Epithelial cell of proximal tubule (primary cell): Measurements from ENCODE around the gene PCK1. TPM values are rescaled to one million over a fixed set of nuclear protein-coding genes. Genes with fewer than 3 reads are reported as not detected.

Experiments
- DNase-seq: peaks from one replicate; pipeline ENCODE4 v3.0.0-alpha.2; 2011; ENCODE audit warnings: low read depth
- H3K4me3 ChIP-seq: 2 replicates; pipeline ENCODE4 v1.5.1; 2011; ENCODE audit warnings: low read depth, mild to moderate bottlenecking, low read length
- total RNA-seq: library from RNA; depleted of rRNA; stranded (reverse); fragments of >200 nt; gene quantifications from 2 replicates; pipeline ENCODE4 v1.2.3, GENCODE V29; 2015
- TF ChIP-seq, protein P1 (sequence below): conservative IDR thresholded peaks from 2 replicates; pipeline ENCODE4 v1.5.1; 2012; ENCODE audit warnings: low read depth, mild to moderate bottlenecking, low read length

Gene PCK1
- total RNA-seq, 1 donor from 2014 or later = not detected

DNA sequence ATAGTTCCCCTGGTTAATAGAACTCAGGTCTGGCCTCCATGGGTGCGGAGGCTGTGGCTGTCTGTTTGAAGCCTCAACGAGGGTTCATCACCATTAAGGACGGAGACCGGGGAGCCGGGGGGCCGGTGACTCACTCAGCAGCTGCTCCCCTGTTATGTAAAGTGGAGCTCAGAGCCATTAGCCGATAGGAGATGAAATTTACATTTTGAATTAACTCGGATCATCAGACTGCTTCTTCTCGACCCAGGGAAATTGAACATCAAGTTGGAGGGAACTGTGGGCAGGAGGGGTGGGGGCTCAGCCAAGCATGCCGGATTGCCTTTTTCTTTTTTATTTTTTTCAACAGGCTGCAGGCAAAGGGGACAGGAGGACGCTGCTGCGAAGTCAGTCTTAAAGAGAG is 12.3 kb downstream of the PCK1 start:
- TF ChIP-seq, protein P1, sequence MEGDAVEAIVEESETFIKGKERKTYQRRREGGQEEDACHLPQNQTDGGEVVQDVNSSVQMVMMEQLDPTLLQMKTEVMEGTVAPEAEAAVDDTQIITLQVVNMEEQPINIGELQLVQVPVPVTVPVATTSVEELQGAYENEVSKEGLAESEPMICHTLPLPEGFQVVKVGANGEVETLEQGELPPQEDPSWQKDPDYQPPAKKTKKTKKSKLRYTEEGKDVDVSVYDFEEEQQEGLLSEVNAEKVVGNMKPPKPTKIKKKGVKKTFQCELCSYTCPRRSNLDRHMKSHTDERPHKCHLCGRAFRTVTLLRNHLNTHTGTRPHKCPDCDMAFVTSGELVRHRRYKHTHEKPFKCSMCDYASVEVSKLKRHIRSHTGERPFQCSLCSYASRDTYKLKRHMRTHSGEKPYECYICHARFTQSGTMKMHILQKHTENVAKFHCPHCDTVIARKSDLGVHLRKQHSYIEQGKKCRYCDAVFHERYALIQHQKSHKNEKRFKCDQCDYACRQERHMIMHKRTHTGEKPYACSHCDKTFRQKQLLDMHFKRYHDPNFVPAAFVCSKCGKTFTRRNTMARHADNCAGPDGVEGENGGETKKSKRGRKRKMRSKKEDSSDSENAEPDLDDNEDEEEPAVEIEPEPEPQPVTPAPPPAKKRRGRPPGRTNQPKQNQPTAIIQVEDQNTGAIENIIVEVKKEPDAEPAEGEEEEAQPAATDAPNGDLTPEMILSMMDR = no peak
- no peak overlapping the region for H3K4me3 ChIP-seq
- no peak for DNase-seq

DNA sequence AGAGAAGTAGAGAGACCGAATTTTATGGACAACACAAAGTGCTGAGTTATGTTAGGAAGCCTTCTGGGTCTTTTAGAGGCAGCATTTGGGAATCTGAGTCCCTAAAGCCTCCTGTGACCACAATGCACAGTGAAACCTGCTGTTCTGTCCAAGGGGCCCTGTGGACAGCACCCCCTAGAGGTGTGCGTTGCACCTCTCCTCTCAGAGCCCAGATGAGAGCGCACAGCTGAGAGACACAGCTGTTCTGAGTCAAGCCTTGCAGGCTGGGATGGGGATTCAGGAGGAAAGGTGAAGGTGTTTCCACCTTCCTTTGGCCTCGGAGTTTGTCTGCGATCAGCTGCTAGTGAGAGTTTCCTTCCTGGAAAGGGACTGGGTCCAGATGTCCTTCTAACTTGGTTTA is 13.0 kb downstream of the PCK1 start:
- H3K4me3 ChIP-seq = no peak overlapping the region
- no peak for DNase-seq
- TF ChIP-seq, protein P1 = peak; percentile 37

DNA sequence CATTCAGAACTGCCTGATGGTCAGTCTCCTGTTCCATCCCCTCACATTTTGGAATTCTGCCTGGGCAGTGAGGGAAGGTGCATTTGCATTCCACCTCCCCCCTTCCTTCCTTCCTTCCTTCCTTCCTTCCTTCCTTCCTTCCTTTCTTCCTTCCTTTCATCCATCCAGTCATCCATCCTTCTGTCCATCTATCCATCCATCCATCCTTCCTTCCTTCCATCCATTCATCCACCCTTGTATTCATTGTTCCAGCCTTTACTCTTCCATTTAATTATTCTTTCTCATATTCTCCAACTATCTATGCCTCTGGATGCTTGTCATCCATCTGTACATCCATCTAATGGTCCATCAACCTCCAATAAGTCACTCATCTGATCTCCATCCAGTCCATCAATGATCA is 14.0 kb downstream of the PCK1 start:
- no peak for DNase-seq
- H3K4me3 ChIP-seq = no peak overlapping the region

DNA sequence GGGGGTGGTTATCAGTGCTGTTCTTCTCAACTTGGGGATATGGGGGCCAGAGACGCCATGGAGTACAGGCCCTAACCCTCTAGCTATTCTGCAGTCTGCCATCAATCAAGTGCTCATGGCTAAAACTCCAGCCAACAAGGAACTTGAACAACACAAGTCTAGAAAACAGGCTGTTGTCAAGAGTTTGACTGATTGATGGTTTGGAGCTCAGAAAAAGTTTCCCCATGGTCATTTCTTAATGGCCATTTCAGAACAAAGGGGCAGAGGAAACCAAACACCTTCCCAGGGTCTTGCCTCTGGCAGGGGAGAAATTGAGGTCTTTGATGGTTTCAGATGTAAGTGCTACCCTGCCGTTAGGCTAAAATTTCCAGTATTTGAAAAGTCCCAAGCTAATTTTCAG is 15.1 kb downstream of the PCK1 start:
- no peak overlapping the region for H3K4me3 ChIP-seq
- TF ChIP-seq, protein P1 = no peak
- DNase-seq = no peak

More for the DNA sequence above, 14.0 kb downstream of the PCK1 start:
- TF ChIP-seq, protein P1 = no peak

DNA sequence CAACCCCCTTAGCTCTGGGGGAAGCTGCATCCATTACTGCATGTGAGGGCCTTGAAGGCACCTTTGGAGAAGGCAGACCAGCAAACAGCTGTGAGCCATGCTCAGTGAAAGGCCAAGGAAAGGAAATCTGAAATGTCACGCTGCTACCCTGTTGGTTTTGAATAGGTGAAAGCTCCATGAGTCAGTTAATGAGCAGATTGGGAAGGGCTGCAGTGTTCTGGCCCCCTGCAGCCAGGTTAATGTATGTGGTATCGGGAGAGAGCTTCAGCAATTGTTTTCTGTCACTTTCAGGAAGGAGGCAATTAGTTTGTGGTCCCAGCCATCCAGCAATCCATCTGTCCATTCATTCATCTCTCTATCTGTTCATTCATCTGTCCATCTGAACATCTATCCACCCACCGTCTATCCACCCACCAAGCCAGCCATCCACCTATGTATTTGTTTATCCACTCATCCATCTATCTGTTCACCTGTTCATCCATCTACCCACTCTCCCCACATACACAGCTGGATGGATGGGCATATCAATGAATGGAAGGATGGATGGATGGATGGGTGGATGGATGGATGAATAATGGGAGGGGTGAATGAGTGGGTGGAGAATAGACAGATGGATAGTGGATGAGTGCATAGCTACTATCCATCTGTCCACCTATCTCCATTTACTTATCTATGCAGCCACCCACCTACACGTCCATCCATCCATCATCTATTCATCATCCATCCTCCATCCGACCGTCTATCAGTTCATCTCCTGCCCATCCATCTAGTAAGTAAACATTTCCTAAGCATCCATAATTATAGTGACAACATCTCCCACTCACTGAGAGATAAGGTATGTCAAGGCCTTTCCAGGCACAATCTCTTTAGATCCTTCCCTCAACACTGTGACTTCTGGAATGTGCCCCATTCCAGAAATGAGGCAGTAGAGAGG is 16.0 kb downstream of the PCK1 start:
- no peak for DNase-seq
- no peak overlapping the region for H3K4me3 ChIP-seq
- TF ChIP-seq, protein P1 = no peak

DNA sequence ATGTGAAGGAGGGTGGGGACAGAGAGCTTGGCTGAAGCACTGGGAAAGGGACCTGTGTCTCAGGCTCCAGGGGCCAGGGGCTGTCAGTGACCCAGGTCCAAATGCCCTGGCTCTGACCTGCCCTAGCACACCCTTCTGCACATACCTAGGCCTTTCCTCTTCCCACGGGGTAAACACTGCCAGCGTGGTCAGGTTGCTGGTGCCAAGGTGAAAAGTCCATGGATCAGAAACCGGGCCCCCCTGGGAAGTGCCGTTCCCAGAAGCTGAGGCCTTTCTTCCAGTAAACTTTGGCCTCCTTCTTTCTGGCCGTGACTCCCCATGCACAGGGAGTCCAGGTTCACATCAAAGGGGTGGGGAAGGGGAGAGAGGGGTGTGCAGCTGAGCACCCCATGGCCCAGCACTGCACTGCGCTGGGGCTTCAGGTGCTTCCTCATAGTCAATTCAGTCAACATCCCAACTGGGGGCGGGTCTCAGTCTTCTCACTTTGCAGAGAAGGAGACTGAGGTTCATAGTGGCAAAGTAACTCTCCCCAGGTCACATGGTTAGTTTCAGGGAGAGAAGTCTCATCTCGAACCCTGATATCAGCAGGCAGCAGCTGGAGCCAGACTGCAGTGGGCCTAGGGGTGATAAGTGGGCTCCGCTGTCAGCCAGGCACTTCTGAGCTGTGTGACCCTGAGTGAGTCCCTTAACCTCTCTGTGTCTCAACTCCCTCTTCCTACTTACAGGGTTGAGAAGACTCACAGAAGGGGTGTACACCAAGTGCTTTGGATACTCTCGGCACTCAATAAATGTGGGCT is 17.0 kb downstream of the PCK1 start:
- H3K4me3 ChIP-seq = no peak overlapping the region
- TF ChIP-seq, protein P1 = no peak
- DNase-seq = no peak
